GM19455 (cell line): ENCODE measurements around the gene TNFRSF8.
"Not testable (repeated sequence)": the region's sequence is repeated elsewhere in the genome, so short reads cannot be mapped to it uniquely, and the experiment has no call there.

Experiments
- ATAC-seq: cut with Tn5 transposase; IDR thresholded peaks from one replicate; pipeline ENCODE4 v1.9.1; 2021; ENCODE audit not compliant: unreplicated experiment

The TNFRSF8 gene

DNA sequence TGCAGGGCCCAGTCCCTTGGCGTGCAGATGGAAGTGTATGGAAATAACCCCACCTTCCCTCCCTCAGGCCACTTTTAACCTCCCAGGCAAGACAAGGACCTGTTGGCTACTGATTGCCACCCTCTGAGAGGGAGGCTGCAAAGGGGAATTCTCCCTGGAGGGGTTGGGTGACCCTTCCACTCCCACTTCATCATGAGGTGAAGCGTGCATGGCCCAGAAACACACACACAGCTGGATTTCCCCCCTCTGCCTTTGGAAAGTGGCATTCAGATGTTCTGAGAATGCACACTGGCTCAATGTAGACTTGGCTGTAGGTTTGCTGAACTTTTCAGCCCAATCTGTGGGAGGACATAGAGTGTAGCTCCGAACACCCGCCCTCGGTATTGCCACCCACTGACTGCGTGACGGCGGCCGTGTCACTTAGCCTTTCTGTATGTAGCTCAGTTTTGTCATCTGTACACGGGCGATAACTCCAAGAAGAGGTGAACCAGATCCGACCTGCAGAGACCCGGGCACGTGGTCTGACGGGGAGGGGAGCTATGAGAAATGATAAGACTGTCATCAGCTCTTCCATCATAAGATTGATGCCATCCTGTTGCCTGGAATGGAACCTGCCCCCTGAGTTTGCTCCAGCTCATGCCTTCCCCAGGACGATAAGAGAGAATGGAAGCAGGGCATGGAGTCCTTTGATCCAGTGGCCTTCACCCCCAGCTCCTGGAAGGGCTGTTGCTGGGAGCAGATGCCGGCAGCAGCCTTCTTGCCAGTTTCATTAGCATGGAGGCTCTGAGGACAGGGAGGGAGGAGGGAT is 24.5 kb upstream of the TNFRSF8 start:
- ATAC-seq = no peak

DNA sequence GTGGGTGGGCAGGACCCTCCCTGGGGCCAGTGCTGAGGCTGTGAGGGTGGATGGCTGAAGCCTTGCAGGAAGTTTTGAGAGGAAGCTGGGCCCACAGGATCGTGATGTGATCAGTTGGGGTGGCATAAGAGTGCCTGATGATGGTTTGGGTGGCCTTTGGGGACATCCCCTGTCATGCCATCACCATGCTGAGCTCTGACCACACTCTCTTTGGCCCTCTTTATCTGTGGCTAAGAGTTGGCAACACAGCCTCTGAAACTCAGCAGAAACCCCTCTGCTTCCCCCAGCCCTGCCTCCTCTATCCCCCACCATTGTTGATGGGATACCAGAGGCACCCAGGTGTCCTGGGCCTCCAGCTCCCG is 24.0 kb upstream of the TNFRSF8 start:
- ATAC-seq = no peak

DNA sequence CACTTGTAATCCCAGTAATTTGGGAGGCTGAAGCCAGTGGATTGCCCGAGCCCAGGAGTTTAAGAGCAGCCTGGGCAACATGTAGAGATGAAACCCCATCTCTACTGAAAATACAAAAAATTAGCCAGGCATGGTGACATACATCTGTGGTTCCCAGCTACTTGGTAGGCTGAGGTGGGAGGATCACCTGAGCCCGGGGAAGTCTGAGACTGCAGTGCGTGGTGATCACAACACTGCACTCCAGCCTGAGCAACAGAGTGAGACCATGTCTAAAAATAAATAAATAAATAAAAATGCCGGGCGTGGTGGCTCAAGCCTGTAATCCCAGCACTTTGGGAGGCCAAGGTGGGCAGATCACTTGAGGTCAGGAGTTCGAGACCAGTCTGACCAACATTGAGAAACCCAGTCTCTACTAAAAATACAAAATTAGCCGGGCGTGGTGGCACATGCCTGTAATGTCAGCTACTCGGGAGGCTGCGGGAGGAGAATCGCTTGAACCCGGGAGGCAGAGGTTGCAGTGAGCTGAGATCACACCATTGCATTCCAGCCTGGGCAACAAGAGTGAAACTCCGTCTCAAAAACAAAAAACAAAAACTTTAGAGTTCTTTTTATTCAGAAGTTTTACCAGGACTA is 23.2 kb upstream of the TNFRSF8 start:
- ATAC-seq = not testable (repeated sequence)

DNA sequence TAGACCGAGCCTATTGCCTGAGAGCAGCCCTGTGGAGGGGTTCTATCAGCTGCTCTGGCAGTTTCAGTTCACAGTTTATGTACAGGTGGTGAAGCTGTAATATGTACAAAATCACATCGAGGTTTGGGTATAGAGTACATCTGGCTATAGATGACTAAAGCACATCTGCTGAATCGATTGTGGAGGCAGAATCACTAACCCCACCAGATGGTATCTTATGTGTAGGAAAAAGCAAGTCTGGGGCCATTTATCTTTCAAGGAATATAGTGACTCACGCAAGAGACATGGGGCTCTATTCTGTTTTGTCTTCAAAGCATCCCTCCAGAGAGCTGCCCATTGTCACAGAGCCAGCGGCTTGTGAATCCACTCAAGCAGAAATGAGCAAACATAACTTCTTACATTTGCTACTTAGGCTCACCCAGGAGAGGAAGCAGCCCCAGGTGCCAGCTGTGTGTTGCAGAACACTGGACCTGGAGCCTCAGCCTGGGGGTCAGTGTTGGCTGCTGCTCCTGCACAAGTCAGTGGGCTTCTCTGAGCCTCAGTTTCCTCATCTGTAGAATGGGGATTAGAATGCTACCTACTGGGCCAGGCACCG is 22.5 kb upstream of the TNFRSF8 start:
- ATAC-seq = peak; percentile 70

DNA sequence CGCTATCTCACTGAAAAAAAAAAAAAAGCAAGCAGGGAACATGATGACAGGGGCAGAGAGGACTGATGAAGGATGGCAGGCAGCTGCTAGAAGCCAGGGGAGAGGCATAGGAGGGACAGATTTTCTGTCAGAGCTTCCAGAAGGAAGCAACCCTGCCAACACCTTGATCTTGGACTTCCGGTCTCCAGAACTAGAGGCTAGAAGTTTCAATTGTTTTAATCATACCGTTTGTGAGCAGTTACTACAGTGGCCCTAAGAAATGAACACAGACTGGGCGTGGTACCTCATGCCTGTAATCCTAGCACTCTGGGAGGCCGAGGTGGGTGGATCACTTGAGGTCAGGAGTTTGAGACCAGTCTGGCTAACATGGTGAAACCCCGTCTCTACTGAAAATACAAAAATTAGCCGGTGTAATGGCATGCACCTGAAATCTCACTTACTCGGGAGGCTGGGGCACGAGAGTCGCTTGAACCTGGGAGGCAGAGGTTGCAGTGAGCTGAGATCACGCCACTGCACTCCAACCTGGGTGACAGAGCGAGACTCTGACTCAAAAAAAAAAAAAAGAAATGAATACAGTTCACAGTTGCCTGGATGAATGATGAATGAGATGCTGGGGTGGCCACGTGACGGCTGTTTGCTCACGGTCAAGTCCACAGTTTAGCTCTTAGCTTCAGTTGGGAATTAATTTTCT is 18.8 kb upstream of the TNFRSF8 start:
- not testable (repeated sequence) for ATAC-seq

DNA sequence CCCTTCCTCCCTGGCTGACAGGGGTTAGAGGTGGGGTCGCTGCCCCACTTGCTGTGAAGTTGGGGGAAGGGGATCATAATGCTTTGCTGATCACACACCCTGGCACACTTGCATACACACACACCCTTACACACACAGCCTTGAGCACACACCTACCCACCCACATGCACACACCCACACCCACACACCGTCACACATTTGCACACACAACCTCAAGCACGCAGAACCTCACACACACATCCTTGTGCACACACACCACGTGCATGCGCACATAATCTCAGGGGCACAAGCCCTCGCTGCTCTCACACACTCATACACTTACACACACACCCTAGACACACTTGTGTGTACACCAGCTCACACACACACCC is 16.4 kb upstream of the TNFRSF8 start:
- ATAC-seq = no peak

DNA sequence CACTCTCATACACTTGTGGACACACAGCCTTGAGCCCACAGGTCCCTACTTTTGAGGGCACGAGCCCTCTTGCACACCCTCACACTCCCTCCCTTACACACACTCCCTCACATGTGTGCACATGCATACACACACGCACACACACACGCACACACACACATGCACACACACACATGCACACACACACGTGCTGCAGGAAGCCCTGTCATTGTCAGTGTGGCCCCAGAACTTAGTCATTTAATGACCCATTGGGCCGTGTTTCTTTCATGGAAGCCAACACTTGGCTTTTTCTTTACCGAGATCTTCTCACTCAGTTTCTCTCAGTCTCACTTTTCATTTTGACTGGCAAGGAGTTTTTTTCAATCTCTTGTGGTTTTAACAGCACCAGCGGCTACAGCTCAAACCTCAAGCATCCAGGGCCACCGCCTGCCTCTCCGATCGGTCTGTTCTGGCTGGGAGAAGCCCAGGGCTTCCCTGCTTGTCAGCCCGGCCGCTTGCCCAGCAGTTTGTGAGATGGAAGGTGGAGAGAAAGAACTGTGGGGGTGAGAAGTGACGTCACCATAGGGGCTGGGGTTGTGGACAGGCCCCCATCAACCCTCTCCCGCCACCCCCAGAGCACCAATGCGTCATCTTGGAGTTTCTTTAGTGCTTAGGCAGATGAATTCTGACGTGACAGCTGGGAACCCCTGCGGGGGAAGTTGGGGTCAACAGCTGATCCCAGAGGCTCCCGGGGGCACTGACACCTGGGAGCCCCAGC is 15.8 kb upstream of the TNFRSF8 start:
- peak; percentile 46 for ATAC-seq

DNA sequence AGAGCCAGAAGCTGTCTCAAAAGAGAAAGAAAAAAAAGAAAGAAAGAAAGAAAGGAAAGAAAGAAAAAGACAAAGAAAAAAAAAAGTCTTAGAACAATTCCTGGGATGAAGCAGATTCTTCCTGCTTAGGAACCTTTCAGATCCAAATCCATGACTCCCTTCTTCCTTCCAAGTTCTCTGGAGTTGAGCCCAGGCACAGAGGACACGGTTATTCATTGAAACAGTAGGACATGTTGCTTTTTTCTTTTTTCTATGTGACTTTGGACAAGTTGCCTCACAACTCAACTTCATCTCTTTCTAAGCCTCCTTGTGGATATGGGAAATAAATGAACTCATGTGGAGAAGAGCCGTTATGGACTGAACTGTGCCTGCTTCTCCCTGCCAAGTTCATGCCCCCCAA is 14.7 kb upstream of the TNFRSF8 start:
- no peak for ATAC-seq

DNA sequence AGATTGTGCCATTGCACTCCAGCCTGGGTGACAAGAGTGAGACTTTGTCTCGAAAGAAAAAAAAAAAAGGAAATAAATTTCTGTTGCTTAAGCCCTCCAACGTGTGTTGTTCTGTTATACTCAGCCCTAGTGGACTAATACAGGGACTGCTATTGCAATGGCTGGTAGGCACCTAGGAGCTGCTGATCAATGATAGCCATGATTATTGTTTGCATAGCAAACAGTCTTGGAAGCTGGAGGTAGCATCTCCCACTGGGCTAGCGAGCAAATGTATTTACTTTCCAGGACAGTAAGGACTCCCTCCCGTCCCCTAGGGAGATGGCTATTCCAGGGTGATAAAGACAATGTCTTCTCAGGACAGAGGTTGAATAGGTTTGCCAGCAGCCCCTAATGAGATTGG is 13.5 kb upstream of the TNFRSF8 start:
- ATAC-seq = no peak

DNA sequence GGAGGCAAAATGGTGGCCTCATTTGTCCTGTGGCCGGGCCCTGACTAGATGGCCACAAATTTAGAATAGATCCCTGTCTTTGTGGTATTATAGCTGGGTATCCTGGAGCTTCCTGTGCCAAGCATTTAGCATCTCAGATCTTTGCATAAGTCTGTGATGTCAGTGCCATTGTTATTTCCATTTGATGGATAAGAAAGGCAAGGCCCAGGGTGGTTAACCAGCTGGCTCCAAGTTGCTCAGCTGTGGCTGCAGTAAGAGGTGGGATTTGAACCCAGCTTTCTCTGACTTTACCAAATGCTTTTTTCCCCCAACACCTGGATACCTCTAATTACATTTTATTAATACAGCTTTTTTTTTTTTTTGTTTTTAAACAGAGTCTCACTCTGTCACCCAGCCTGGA is 11.7 kb upstream of the TNFRSF8 start:
- ATAC-seq = no peak

DNA sequence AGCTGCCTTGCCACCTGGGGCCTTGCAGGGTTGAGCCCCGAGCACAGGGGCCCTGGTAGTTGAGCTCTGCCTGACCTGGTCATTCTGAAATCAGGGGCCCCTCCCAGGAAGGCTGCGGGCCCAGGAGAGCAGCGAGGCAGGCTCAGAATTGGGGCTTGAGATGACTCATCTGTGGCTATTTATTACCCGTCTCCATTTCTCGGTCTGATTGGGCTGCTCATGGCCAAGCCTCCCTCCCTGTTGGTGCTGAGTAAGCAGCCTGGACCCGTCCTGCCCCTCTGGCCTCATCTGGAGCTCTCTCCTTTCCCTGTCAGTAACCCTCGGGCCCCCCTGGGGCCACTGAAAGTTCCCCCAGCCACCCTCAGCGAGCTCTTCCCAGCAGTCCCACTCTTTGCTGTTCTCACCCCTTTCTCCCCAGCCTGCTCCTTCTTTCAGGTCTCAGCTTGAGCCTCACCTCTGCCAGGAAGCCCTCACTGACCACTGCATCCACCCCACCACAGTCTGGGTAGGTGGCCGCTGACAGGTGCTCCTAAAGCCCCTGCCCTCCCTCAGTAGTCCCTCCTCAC is 11.0 kb upstream of the TNFRSF8 start:
- peak; percentile 61 for ATAC-seq

DNA sequence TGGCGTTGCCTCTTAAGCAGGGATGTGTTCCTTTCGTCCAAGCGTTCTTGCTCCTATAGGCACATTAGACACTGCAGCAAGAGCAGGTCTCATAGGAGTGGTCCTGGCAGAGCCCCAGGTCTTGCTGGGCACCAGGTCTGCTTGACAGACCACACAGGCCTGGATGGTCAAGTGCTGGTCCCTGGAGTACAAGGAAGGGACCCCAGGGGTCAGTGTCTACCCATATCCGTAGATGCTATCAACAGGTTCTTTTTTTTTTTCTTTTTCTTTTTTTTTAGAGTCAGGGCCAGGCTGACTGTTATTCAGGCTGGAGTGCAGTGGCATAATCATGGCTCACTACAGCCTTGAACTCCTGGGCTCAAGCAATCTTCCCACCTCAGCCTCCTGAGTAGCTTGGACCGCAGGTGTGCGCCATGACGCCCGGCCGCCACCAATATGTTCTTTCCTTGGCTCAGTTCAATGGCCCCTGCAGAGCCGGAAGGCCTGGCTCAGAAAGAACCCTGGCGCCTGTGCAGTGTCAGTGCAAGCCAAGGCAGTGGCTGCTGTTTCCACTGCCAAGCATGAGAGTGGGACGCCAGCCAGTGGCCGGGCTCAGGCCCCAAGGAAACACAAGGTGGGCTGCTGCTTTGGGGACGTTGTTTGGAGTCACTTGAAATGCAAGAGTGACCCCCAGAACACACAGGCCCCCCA is 10.0 kb upstream of the TNFRSF8 start:
- no peak for ATAC-seq

DNA sequence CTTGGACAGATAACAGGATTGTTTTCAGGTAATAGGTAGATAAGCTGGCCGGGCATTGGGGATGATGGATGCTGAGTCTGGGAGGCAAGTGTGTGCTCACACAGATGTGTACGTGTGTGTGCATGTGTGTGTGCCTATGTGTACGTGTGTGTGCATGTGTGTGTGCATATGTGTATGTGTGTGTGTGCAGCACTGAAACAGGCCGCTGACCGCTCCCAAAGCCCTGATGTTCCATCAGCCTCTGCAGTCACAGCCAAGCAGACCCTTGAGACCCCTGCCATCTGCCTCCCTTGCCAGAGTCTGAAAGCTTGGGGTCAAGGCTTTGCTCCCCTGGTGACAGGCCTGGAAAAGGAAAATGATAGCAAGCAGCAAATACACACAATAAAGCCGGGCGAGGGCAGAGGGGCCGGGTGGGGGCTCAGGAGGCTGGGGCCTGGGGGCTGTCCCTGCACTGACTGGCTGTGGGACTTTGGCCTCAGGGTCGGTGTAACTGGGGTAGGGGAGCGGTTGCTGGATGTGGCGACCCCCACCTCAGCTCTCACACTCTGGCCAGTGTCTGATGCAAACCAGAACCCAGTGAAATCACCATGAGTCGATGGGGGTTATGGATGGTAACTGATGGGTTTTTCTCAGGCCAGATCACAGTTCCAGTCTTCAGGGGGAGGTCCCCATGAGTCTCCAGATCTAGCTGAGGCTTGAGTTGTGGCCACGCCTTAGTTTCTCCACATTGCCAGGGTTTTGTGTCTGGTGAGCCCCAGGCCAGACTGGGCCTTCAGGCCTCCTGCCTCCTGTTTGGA is 9.2 kb upstream of the TNFRSF8 start:
- ATAC-seq = no peak

DNA sequence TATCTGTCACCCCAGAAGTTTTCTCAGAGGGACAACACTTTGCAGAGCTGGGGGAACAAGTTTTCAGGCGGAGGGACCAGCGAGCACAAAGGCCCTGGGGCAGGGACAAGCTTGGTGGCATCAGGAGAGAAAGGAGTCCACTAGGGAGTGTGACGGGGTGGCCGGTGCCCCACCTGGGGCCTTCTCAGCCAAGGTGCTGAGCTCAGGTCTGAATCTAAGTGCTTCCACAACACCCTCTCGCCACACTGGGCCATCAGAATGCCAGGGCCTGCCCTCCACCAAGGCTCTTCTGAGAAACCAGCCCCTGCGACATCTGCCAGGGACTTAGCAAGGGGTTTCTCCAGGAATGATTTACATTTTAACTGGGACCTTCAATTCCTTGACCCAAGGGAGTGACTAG is 7.8 kb upstream of the TNFRSF8 start:
- ATAC-seq = no peak

DNA sequence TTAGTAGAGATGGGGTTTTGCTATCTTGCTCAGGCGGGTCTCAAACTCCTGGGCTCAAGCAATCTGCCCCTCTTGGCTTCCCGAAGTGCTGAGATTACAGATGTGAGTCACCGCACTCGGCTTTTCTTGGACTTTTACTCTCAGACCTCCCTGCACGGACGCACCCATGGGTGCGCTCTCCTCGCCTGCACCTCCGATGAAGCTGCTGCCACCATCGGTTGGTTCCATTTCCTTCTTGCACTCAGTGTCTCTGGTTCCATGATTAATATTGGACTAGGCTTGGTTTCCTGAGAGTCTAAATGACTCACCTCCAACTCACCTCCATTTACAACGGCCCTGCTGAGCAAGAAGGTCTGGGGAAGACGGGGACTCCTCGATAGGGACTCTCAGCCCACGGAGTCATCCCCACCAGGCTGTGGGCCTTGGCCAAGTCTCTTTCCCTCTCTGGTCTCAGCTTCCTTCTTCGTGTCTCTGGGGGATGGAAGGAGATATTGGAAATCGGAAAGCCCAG is 6.7 kb upstream of the TNFRSF8 start:
- ATAC-seq = no peak

DNA sequence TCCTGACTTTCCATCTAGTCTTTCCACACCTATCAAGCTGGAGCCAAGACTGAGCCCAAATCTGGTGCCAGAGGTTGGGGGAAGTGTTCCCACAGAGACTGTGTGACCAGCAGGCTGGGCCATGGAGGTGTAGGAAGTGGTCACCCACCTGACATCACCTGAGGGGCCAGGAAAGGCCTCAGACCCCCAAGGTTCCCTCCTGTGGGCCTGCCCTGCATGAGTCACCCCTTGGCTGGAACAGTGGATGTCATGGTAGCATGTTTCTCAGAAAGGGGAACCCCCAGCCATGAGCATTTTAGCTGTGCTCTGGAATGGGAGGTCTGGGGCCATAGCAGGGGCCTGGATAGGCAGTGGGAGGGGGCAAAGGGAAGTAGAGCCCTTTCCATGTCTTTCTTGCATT is 5.7 kb upstream of the TNFRSF8 start:
- no peak for ATAC-seq

DNA sequence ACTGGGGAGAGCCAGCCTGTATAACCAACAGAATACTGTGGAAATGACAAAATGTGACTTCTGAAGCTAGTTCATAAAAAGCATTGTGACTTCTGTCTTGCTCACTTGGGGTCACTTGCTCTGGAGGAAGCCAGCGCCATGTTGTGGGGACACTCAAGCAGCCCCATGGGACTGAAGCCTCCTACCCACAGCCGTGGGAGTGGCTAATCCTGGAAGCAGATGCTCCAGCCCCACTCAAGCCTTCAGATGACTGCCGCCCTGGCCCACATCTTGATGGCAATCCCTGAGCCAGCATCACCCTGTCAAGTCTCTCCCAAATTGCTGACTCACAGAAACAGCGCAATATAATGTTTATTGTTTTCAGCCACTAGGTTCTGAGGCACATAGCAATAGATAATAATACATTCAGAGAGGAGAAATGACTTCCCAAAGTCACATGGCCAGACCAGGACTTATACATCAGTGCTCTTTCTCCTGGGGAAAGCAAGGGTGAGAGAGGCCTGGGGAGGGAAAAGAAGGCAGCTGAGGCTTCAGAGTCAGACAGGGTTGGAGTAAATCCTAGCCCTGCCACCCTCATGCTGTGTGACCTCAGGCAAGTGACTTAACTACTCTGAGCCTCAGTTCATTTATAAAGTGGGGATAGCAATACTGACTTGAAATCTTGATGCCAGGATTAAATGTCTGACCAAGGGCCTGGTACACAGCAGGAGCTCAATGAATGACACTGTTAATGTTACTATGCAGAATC is 5.0 kb upstream of the TNFRSF8 start:
- ATAC-seq = no peak

DNA sequence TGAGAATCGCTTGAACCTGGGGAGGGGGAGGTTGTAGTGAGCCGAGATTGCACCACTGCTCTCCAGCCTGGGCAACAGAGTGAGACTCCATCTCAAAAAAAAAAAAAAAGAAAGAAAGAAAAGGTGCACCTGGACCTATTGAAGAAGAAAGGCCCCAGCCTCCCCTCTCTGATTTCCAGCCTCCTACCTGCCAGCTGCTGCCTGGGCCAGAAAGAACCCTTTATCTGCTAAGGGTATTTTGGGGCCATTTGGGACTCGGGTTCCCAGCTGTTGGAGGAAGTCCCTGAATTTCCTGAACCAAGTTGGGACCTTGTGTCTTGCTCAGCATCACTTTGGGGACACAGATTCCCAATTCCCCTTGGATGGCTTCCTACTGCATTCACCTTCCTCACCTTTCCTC is 3.9 kb upstream of the TNFRSF8 start:
- ATAC-seq = no peak
